ENCODE results near the gene SNX3. TPM values are rescaled to one million over a fixed set of nuclear protein-coding genes. Genes with fewer than 3 reads are reported as not detected.

SNX3 gene
- total RNA-seq, 4 donors from 2014 or later: 81.2 to 136 (median 121) TPM

DNA sequence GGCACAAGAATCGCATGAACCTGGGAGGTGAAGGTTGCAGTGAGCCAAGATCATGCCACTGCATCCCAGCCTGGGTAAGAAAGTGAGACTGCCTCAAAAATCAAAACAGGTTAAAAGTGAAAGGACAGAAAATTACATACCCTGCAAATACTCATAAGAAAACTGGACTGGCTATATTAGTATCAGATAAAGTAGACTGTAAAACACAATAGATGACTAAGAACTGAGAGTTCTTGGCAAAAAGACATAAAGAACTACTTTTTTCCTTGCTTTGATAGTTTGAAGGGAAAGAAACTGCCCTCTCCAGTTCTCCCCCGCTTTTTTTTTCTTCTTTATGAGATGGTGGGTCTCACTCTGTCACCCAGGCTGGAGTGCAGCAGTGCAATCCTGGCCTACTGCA is 17.0 kb downstream of the SNX3 start:
- no peak for TF ChIP-seq POLR2A (IDR thresholded peaks at IDR 0.05)
- no peak for TF ChIP-seq POLR2AphosphoS5 (IDR thresholded peaks at IDR 0.05)
- TF ChIP-seq EP300 (IDR thresholded peaks at IDR 0.05; ENCODE audit: low read depth): no peak
- no peak for TF ChIP-seq CTCF (IDR thresholded peaks at IDR 0.05)
- in situ Hi-C loops (cut with MboI; ENCODE audit: low pct_ligation_motif_present in 1 of 4, low pct_unique_long_range_greater_than_20kb in 1 of 4, low sequenced_read_pairs in 3 of 4): no loop called here

DNA sequence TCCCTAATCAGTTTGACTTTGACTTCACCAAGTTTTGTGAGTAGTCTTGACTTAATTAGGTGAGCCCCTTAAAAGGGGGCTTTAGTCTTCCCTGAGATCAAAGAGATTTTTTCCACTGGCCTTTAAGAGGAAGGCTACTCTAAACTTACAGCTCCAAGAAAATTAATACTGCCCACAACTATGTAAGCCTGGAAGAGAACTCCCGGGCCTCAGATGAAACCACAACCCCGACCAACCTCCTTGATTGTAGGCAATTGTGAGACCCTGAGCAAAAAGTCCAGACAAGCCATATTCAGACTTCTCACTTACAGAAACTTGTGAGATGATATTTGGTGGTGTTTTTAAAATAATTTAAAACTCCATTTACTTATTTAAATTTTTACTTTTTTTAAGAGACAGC is 18.1 kb downstream of the SNX3 start:
- Histone ChIP-seq H3K9me3 (peaks cover 6 to 14% of the 10 kb centered on the region in 2 donors), H3K4me3 (no peak overlapping the region), H3K27me3 (no peaks in the 10 kb centered on the region), H3K27ac (no peak overlapping the region), H3K36me3 (no peaks in the 10 kb centered on the region), H3K4me1 (no peaks in the 10 kb centered on the region)
- in situ Hi-C loops (cut with MboI; ENCODE audit: low pct_ligation_motif_present in 1 of 4, low pct_unique_long_range_greater_than_20kb in 1 of 4, low sequenced_read_pairs in 3 of 4): no loop called here
- intact Hi-C loops (cut with DNase I; ENCODE audit: low total_unique reads): no loop called here
- TF ChIP-seq POLR2A (IDR thresholded peaks at IDR 0.05) (no peak), EP300 (IDR thresholded peaks at IDR 0.05; ENCODE audit: low read depth) (no peak), CTCF (IDR thresholded peaks at IDR 0.05) (no peak), POLR2AphosphoS5 (IDR thresholded peaks at IDR 0.05) (no peak)
- WGBS, 2 donors (ENCODE audit: low coverage in 1 of 2): 91% methylated on average over 2 of the region's 2 CpGs; no CpG with 5 or more reads in 1 of the 2 donors
- no peak for DNase-seq

More for the DNA sequence above, 17.0 kb downstream of the SNX3 start:
- H3K9me3 ChIP-seq: peaks cover 6 to 14% of the 10 kb centered on the region in 2 donors
- 89 to 100% methylated on average over 1 to 2 of the region's 2 CpGs for WGBS, 2 donors (ENCODE audit: low coverage in 1 of 2)
- no peak for DNase-seq
- H3K4me1 ChIP-seq: no peaks in the 10 kb centered on the region
- H3K36me3 ChIP-seq: no peaks in the 10 kb centered on the region
- intact Hi-C loops (cut with DNase I; ENCODE audit: low total_unique reads): no loop called here
- no peaks in the 10 kb centered on the region for H3K27me3 ChIP-seq
- H3K27ac ChIP-seq: no peak overlapping the region
- no peak overlapping the region for H3K4me3 ChIP-seq

GRCh38 chr6:108242259-108242658 is 18.6 kb downstream of the SNX3 start:
- Histone ChIP-seq H3K4me3 (no peak overlapping the region), H3K36me3 (no peaks in the 10 kb centered on the region), H3K9me3 (peaks cover 6 to 14% of the 10 kb centered on the region in 2 donors), H3K27ac (no peak overlapping the region), H3K27me3 (no peaks in the 10 kb centered on the region), H3K4me1 (no peaks in the 10 kb centered on the region)
- intact Hi-C loops (cut with DNase I; ENCODE audit: low total_unique reads): no loop called here
- TF ChIP-seq EP300 (IDR thresholded peaks at IDR 0.05; ENCODE audit: low read depth) (no peak), POLR2AphosphoS5 (IDR thresholded peaks at IDR 0.05) (no peak), POLR2A (IDR thresholded peaks at IDR 0.05) (no peak), CTCF (IDR thresholded peaks at IDR 0.05) (no peak)
- in situ Hi-C loops (cut with MboI; ENCODE audit: low pct_ligation_motif_present in 1 of 4, low pct_unique_long_range_greater_than_20kb in 1 of 4, low sequenced_read_pairs in 3 of 4): no loop called here
- 83 to 98% methylated on average over 2 of the region's 2 CpGs for WGBS, 2 donors (ENCODE audit: low coverage in 1 of 2)
- DNase-seq: no peak

DNA sequence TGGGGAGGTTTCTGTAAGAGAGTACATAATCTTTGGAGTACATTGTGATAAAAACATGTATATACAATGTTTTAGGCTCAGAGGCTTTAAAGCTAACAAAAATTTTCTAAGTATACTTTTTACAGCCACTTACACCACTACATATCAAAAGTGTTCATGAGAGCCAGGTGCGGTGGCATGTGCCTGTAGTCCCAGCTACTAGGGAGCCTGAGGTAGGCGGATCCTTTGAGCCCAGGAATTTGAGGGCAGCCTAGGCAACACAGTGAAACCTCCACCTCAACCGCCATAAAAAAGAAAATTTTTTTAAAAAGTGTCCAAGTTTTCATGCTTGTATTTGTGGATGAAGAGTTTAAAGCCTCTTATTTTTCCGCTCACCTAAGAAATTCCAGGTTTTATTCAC is 22.5 kb downstream of the SNX3 start:
- TF ChIP-seq POLR2A (IDR thresholded peaks at IDR 0.05) (no peak), CTCF (IDR thresholded peaks at IDR 0.05) (no peak), EP300 (IDR thresholded peaks at IDR 0.05; ENCODE audit: low read depth) (no peak), POLR2AphosphoS5 (IDR thresholded peaks at IDR 0.05) (no peak)
- Histone ChIP-seq H3K27me3 (no peaks in the 10 kb centered on the region), H3K4me3 (no peak overlapping the region), H3K27ac (no peak overlapping the region), H3K4me1 (no peaks in the 10 kb centered on the region), H3K9me3 (peaks cover 6 to 11% of the 10 kb centered on the region in 2 donors), H3K36me3 (no peaks in the 10 kb centered on the region)
- intact Hi-C loops (cut with DNase I; ENCODE audit: low total_unique reads) (no loop called here), in situ Hi-C loops (cut with MboI; ENCODE audit: low pct_ligation_motif_present in 1 of 4, low pct_unique_long_range_greater_than_20kb in 1 of 4, low sequenced_read_pairs in 3 of 4) (no loop called here)
- 96% methylated on average over 3 to 4 of the region's 4 CpGs for WGBS, 2 donors (ENCODE audit: low coverage in 1 of 2)
- no peak for DNase-seq

Data from transverse colon (tissue), 4 donors.